DMS153 (cell line): ENCODE measurements around the gene RIC3.
A peak's percentile ranks its signal among the peaks of the same experiment; 100 is the strongest.

Source experiments
- DNase-seq: peaks from one replicate; lab custom pipeline; 2025; lab: John Stamatoyannopoulos, UW

RIC3 gene

DNA sequence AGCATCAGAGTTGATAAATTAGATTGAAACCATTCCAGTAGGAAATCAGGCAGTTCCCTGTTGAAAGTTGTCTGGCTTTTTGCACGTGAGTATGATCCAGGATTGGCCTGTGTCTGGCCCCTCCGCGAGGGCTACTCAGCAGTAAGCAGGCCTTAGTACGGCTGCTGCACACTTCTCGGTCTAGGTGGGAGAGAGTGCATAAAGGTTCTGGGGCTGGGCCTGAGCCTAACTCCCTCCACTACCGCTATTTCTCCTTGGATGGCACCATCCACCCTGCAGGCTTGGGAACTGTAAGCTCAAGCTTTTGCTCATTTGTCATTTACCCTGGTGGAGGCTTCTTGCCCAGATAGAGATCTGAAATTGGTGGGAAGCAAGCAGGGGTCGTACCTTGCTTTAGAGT is 65.9 kb downstream of the RIC3 start:
- DNase-seq, result no peak

DNA sequence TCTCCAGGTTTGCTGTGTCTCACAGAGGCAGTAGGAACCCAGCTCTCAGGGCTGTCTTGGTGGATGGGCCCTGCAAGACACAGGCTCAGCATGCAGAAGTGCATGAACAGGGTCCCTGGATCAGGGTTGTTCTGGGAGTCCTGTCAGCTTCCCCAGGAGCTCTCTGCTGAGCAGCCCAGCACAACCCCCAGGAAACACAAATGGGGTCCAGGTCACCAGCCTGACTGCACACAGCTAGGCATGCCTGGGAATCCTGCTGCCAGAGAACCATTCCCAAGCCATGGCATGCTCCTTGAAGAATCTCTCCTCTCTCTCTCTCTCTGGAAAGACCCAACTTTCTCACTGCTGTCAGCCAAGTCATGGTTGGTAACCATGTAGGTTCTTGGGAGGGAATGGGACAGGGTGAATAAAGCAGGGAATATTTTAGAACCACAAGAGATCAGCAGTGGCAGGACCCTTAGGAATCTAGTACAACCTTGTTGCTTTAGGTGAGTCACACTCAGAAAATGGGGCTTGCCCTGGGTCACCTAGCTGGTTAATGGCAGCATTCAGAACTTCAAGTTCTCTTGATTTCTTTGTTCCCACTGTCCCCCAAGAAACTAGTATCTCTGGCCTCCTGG is 66.4 kb downstream of the RIC3 start:
- DNase-seq, result no peak

DNA sequence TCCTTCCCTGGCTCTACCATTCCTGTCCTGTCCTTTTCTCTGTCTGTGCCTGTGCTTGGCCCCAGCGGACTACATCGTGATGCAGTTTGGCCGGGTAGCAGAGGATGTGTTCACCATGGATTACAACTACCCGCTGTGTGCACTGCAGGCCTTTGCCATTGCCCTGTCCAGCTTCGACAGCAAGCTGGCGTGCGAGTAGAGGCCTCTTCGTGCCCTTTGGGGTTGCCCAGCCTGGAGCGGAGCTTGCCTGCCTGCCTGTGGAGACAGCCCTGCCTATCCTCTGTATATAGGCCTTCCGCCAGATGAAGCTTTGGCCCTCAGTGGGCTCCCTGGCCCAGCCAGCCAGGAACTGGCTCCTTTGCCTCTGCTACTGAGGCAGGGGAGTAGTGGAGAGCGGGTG is 67.4 kb downstream of the RIC3 start:
- DNase-seq, result no peak

DNA sequence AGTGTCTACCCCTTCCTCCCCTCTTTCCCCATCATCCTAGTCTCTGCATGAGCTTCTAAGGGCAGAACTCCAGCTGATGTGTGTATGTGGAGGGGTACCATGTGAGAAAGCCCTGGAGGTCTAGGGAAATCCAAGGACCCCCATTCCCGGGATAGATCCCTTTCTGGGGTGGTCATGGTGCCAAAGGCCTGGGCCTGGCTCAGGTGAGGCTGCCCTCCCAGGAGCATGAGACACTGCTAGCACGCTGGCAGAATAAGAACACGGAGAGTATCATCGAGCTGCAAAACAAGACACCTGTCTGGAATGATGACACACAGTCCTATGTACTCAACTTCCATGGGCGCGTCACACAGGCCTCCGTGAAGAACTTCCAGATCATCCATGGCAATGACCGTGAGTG is 68.2 kb downstream of the RIC3 start:
- no peak for DNase-seq

- no peak for DNase-seq
Measured at GRCh38 chr11:8100158-8100557, 68.7 kb downstream of the RIC3 start.

GRCh38 chr11:8099291-8099899 is 69.4 kb downstream of the RIC3 start:
- DNase-seq, result peak; percentile 46

- no peak for DNase-seq
Measured at GRCh38 chr11:8098879-8099278, 69.9 kb downstream of the RIC3 start.

- no peak for DNase-seq
Measured at GRCh38 chr11:8098361-8098760, 70.5 kb downstream of the RIC3 start.

DNA sequence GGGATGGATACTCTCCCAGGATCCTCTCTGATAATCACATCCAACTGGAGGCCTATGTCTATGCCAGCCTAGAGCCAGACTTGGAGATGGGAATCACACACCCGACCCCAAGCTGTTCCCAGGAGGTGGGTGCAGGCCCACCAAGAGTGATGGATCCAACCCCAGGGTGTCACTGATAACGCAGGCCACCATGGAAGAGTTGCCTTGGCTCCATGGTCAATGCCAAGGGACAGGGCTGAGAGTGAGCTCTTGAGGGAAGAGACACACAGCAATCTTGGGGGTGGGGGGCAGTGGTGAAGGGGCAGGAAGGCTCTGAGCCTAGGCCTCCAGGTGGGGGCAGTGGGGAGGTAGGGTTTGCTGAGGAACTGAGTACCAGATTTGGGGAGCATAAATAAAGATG is 70.9 kb downstream of the RIC3 start:
- DNase-seq, result no peak

DNA sequence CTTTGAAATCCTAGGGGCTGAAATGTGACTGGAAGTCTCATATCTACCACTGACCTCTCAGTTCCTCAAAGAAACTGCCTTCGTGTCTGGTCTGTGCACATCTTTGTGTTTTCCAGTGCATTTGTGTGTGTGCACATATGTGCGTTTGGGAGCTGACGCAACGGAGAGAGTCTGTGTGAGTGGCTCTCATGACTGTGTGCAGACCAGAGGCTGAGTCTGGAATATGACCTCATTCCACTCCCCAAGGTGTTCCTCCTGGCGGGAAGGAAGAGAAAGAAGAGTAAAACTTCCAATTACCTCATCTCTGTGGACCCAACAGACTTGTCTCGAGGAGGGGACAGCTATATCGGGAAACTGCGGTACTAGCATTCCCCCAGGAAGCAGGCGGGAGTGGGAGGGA is 71.4 kb downstream of the RIC3 start:
- no peak for DNase-seq

- no peak for DNase-seq
Measured at GRCh38 chr11:8097062-8097461, 71.8 kb downstream of the RIC3 start.

- DNase-seq, result no peak
Measured at GRCh38 chr11:8096575-8096974, 72.2 kb downstream of the RIC3 start.

- DNase-seq, result no peak
Measured at GRCh38 chr11:8095806-8096522, 72.9 kb downstream of the RIC3 start.

GRCh38 chr11:8095371-8095770 is 73.5 kb downstream of the RIC3 start:
- DNase-seq, result no peak

DNA sequence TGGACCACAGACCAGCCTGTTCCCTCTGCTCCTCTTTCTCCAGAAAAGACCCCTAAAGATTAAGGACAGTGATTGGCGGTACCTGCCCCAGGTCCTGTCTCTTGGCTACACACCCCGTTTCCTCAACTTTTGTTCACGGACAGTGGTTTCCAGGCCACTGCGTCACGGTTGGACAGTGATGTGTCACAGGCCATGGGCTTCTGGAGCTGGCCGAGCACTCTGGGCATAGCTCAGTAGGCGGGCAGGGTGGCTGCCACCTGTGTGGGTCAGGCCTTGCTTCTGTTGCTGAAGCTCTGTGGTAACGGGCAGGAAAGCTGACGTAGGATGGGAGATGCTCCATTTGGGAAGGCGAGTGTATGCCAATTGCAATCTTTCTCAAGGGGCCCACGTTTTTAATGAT is 74.2 kb downstream of the RIC3 start:
- no peak for DNase-seq

DNA sequence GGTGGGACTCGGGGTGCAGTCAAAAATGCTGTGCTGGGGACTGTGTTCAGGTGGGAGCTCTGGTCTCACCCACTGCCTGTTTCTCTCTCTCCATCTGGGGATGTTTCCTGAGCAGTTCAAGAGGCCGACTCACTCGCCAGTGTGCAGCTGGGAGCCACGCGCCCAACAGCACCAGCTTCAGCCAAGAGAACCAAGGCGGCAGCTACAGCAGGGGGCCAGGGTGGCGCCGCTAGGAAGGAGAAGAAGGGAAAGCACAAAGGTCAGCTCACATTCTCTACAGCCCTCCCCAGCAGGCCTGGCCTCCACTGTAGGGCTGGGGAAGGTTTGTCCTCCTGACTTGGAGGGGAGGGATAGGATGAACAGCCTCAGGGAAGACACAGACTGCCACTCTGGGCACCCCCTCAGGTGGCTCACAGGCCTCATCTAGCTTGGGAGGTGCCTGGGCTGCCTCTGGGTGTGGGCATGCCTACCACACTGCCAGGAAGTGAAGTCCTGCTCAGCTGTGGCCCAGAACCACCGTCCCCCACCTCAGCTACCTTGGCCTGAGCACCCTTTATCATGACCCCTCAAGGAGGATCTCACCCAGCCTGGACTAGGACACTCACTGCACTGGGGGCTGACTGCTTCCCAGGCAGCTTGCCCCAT is 74.8 kb downstream of the RIC3 start:
- no peak for DNase-seq

DNA sequence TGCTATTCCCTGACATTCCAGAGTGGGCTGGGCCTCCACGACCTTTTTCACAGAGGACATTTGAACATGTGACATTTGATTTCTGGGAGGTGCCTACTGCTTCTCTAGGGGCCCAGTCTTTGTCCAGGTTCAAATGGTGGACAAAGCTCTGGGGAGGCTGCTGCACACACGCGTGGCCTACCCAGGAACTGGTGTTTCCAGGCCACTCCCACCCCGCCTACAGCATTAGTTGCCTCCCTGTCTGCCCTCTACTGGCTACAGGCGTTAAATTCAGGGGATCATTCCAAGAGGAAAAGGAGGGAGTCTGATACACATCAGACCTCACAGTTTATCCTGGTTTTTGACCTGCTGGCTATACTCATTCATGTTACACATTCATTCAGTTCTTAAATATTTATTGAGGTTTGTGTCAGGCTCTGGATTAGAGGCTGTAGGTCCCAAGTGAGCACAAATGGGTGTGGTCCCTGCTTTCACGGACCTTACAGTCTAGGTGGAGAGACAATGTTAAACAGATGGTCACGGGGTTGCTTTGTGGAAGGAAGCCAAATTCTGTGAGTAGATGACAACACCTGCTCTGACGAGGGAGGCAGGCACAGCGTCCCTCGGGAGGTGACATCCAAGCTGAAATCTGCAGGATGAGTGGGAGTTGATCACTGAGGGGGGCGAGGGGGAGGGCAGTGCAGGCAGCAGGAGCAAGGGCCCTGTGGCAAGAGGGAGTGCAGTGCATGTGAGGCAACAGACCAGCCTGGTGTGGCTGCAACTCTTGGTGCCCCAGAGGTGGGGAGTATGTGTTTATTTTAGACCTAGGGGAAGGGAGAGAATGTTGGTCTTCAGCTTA is 76.0 kb downstream of the RIC3 start:
- DNase-seq, result peak; percentile 44

- DNase-seq, result no peak
Measured at GRCh38 chr11:8091721-8092120, 77.1 kb downstream of the RIC3 start.

DNA sequence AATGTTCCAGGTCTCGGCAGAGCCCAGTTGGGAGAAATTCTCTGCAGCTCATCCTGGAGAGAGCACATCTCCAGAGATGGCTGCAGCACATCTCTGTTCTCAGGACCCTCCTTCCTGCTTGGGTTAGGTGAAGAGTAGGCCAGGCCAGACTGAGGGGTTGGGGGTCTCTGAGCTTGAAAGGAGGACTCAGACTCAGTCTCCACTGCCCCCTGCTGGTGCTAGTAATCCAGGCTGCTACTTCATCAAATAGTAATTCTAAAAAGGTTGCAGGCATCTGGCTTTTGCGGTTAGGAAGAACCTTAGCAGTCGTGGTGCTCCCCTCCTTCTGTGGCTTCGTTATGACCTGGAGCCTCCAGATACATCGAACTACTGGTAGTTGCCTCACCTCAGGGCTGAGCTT is 78.1 kb downstream of the RIC3 start:
- no peak for DNase-seq

GRCh38 chr11:8089791-8090510 is 78.9 kb downstream of the RIC3 start:
- no peak for DNase-seq

- DNase-seq, result no peak
Measured at GRCh38 chr11:8087756-8088155, 81.1 kb downstream of the RIC3 start.

DNA sequence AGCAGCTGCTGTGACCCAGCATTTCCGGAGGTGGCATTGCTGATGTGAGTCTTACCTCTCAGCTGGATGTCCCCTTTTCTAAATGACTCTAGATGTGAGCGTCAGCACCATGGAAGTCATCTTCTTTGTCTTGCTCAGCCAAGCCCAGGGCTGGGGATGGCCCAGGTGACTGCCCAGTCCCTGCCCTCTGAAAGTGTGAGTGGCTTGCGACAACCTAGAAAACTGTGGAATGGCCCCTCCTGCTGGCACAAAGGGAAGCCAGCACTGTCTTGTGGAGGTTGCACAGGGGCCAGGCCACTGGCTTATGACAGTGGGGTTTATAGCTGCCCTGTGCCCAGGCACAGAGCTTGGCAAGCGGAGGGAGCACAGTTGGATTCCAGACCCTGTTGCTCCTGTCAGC is 81.6 kb downstream of the RIC3 start:
- no peak for DNase-seq
